ENCODE results near the gene ASIC4.

GRCh38 chr2:219520079-219520478, 5.8 kb downstream of the ASIC4 start:
- TF ChIP-seq, protein P1, sequence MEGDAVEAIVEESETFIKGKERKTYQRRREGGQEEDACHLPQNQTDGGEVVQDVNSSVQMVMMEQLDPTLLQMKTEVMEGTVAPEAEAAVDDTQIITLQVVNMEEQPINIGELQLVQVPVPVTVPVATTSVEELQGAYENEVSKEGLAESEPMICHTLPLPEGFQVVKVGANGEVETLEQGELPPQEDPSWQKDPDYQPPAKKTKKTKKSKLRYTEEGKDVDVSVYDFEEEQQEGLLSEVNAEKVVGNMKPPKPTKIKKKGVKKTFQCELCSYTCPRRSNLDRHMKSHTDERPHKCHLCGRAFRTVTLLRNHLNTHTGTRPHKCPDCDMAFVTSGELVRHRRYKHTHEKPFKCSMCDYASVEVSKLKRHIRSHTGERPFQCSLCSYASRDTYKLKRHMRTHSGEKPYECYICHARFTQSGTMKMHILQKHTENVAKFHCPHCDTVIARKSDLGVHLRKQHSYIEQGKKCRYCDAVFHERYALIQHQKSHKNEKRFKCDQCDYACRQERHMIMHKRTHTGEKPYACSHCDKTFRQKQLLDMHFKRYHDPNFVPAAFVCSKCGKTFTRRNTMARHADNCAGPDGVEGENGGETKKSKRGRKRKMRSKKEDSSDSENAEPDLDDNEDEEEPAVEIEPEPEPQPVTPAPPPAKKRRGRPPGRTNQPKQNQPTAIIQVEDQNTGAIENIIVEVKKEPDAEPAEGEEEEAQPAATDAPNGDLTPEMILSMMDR (IDR thresholded peaks at IDR 0.05; ENCODE audit: insufficient read depth, low read length) = no peak
- no peak for TF ChIP-seq REST (IDR thresholded peaks at IDR 0.05; ENCODE audit: insufficient replicate concordance, low read depth)
- TF ChIP-seq POLR2AphosphoS5 (IDR thresholded peaks at IDR 0.05; ENCODE audit: low read depth) = no peak

All from HL-60 (cell line).